Measurements from ENCODE around the gene ELMO3. TPM values are rescaled to one million over a fixed set of nuclear protein-coding genes. Genes with fewer than 3 reads are reported as not detected.

Gene ELMO3
- total RNA-seq, 1 donor: 0.36 TPM

DNA sequence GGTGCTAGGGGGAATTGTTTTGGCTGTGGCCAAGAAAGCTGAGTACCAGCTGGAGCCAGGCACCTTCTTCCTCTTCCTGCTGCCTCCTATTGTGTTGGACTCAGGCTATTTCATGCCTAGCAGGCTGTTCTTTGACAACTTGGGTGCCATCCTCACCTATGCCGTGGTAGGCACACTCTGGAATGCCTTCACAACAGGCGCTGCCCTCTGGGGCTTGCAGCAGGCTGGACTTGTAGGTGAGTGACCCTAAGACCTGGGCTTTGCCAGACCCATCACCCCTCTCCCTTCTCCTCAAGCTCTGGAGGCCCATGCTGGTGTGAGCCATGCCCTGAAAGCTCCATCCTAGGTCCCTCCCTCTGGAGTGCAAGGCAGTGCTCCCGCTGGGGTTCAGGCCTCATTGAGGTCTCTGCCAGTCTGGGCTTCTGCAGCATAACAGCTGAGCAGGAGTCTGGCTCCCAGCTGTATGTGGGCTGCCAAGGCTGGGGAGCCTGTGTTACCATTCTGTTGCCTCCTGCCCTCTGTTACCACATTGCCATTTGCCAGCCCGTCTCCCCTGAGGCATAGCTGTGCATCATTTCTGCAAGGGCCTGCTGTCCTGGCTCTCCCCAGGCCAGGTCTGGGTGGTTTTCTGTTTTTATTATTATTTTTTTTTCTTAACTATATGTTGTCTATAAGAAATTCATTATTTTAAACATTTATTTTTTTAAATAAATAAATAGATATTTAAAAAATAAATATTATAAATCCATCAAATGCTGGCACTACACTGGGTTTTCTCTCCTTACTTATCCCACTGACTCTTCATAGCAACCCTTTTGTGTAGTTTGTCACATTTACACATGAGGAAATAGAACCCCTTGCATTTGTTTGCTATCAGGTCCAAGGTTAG, 53.9 kb downstream of the ELMO3 start:
- Histone ChIP-seq H3K9me3 (ENCODE audit: low read depth, low read length) (no peaks in the 10 kb centered on the region), H3K4me1 (ENCODE audit: insufficient read depth, low read length) (peaks cover 26% of the 10 kb centered on the region), H3K79me2 (ENCODE audit: insufficient read depth, low read length) (peaks cover 6% of the 10 kb centered on the region), H3K4me3 (ENCODE audit: insufficient read depth, low read length) (no peak overlapping the region), H3K36me3 (ENCODE audit: insufficient read depth, low read length) (peaks cover 6% of the 10 kb centered on the region), H2AFZ (ENCODE audit: low read length) (no peak overlapping the region), H3K27ac (ENCODE audit: low read depth, low read length) (no peak overlapping the region), H3K4me2 (ENCODE audit: insufficient read depth, low read length) (no peak overlapping the region), H3K27me3 (ENCODE audit: insufficient read depth, low read length) (no peaks in the 10 kb centered on the region), H4K20me1 (ENCODE audit: insufficient read depth, low read length) (peaks cover 4% of the 10 kb centered on the region)
- peak; percentile 36 for DNase-seq (ENCODE audit: insufficient read length, low spot score, missing footprints)
- TF ChIP-seq, protein P1, sequence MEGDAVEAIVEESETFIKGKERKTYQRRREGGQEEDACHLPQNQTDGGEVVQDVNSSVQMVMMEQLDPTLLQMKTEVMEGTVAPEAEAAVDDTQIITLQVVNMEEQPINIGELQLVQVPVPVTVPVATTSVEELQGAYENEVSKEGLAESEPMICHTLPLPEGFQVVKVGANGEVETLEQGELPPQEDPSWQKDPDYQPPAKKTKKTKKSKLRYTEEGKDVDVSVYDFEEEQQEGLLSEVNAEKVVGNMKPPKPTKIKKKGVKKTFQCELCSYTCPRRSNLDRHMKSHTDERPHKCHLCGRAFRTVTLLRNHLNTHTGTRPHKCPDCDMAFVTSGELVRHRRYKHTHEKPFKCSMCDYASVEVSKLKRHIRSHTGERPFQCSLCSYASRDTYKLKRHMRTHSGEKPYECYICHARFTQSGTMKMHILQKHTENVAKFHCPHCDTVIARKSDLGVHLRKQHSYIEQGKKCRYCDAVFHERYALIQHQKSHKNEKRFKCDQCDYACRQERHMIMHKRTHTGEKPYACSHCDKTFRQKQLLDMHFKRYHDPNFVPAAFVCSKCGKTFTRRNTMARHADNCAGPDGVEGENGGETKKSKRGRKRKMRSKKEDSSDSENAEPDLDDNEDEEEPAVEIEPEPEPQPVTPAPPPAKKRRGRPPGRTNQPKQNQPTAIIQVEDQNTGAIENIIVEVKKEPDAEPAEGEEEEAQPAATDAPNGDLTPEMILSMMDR (IDR thresholded peaks at IDR 0.05; ENCODE audit: extremely low read depth, low read depth, low read length): no peak

Small RNA genes lying within 50 kb of the gene (small RNA-seq; reads per million reads assigned to genes)
- gene MIR328: 4.3 reads per million, percentile 85 among the genes with 10 or more reads in this experiment

Other genes starting within 250 kb of the ELMO3 start
- 0.29 TPM in 1 of 2 replicates, not detected in the other for gene CES3, start 237.9 kb upstream of the ELMO3 start, total RNA-seq
- gene CES4A, start 210.5 kb upstream of the ELMO3 start, total RNA-seq: 1.5 and 1.8 TPM in 2 replicates
- gene CBFB, start 170.0 kb upstream of the ELMO3 start, total RNA-seq: 61.3 and 63.0 TPM in 2 replicates
- gene PHAF1, start 89.2 kb upstream of the ELMO3 start, total RNA-seq: 13.8 and 17.1 TPM in 2 replicates
- 54.8 and 58.6 TPM in 2 replicates for gene B3GNT9, start 48.1 kb upstream of the ELMO3 start, total RNA-seq
- 19.2 and 19.5 TPM in 2 replicates for gene TRADD, start 39.2 kb upstream of the ELMO3 start, total RNA-seq
- 12.7 and 15.6 TPM in 2 replicates for gene FBXL8, start 39.2 kb upstream of the ELMO3 start, total RNA-seq
- gene HSF4, start 34.4 kb upstream of the ELMO3 start, total RNA-seq: 5.8 and 8.5 TPM in 2 replicates
- gene NOL3, start 28.6 kb upstream of the ELMO3 start, total RNA-seq: 9.1 and 10.9 TPM in 2 replicates
- gene MATCAP1, start 15.2 kb upstream of the ELMO3 start, total RNA-seq: 3.6 and 4.7 TPM in 2 replicates
- not detected in 2 replicates for gene EXOC3L1, start 9.0 kb upstream of the ELMO3 start, total RNA-seq
- 51.9 and 56.5 TPM in 2 replicates for gene E2F4, start 7.0 kb upstream of the ELMO3 start, total RNA-seq
- gene TMEM208, start 28.0 kb downstream of the ELMO3 start, total RNA-seq: 22.4 and 25.3 TPM in 2 replicates
- gene FHOD1, start 48.4 kb downstream of the ELMO3 start, total RNA-seq: 27.4 and 28.2 TPM in 2 replicates
- 2.9 and 3.6 TPM in 2 replicates for gene SLC9A5, start 49.8 kb downstream of the ELMO3 start, total RNA-seq
- gene PLEKHG4, start 80.4 kb downstream of the ELMO3 start, total RNA-seq: 31.8 and 41.6 TPM in 2 replicates
- gene KCTD19, start 127.6 kb downstream of the ELMO3 start, total RNA-seq: not detected in 2 replicates
- not detected in 2 replicates for gene LRRC36, start 127.7 kb downstream of the ELMO3 start, total RNA-seq
- gene TPPP3, start 194.4 kb downstream of the ELMO3 start, total RNA-seq: 0.59 and 0.72 TPM in 2 replicates
- 9.0 and 13.3 TPM in 2 replicates for gene ZDHHC1, start 217.3 kb downstream of the ELMO3 start, total RNA-seq
- not detected in 2 replicates for gene HSD11B2, start 232.0 kb downstream of the ELMO3 start, total RNA-seq